NCI-H2196 treated with DMSO at 0.1 percent for 48 hours (cell line): ENCODE results near the gene PDGFA.

Experiments used
- DNase-seq: peaks from one replicate; lab custom pipeline; 2025; ENCODE audit not compliant: unreplicated experiment; lab: John Stamatoyannopoulos, UW

PDGFA gene

GRCh38 chr7:475425-475728 lies 44.3 kb downstream of the PDGFA start:
- DNase-seq, result no peak

- DNase-seq, result no peak
These were observed 44.8 kb downstream of the PDGFA start for GRCh38 chr7:474605-475424.

- no peak for DNase-seq
These were observed 45.6 kb downstream of the PDGFA start for GRCh38 chr7:473870-474604.

- DNase-seq, result no peak
These were observed 46.4 kb downstream of the PDGFA start for GRCh38 chr7:473211-473734.

GRCh38 chr7:472640-472957 lies 47.0 kb downstream of the PDGFA start:
- DNase-seq, result no peak

- no peak for DNase-seq
These were observed 47.6 kb downstream of the PDGFA start for GRCh38 chr7:471866-472639.

GRCh38 chr7:471191-471865 lies 48.3 kb downstream of the PDGFA start:
- DNase-seq, result no peak

- DNase-seq, result no peak
These were observed 50.1 kb downstream of the PDGFA start for GRCh38 chr7:469563-469961.

GRCh38 chr7:468681-469562 lies 50.7 kb downstream of the PDGFA start:
- DNase-seq, result no peak

- no peak for DNase-seq
These were observed 51.6 kb downstream of the PDGFA start for GRCh38 chr7:467856-468545.

- no peak for DNase-seq
These were observed 52.2 kb downstream of the PDGFA start for GRCh38 chr7:467393-467828.

- DNase-seq, result no peak
These were observed 53.0 kb downstream of the PDGFA start for GRCh38 chr7:466465-467191.

- DNase-seq, result no peak
These were observed 53.8 kb downstream of the PDGFA start for GRCh38 chr7:465710-466400.

- no peak for DNase-seq
These were observed 54.9 kb downstream of the PDGFA start for GRCh38 chr7:464454-465401.

- DNase-seq, result no peak
These were observed 55.7 kb downstream of the PDGFA start for GRCh38 chr7:463817-464453.

- DNase-seq, result no peak
These were observed 56.3 kb downstream of the PDGFA start for GRCh38 chr7:463362-463781.
